Liver (tissue), 9 donors: ENCODE results near the gene COQ9. TPM values are rescaled to one million over a fixed set of nuclear protein-coding genes. Genes with fewer than 3 reads are reported as not detected.
A peak's percentile ranks its signal among the peaks of the same experiment; 100 is the strongest.

Experiments used
- DNase-seq: peaks from one replicate; pipeline ENCODE4 v3.0.0-alpha.2; 2017; ENCODE audit warnings: low spot score
- H3K27ac ChIP-seq, 2 donors: one replicate each; pipeline ENCODE4 v1.7.0; 2013; ENCODE audit warnings: inconsistent platforms in 2 of 2, low read length in 2 of 2, control low read depth in 1 of 2, low read depth in 1 of 2, mild to moderate bottlenecking in 1 of 2
- H3K27me3 ChIP-seq, 4 donors: one replicate each; pipeline versions ENCODE4 v1.6.1 to v1.7.0; 2013; ENCODE audit warnings: low read length in 3 of 4, inconsistent platforms in 1 of 4, mild to moderate bottlenecking in 1 of 4, moderate library complexity in 1 of 4; ENCODE audit not compliant: control insufficient read depth in 4 of 4, insufficient read depth in 4 of 4
- H3K36me3 ChIP-seq, 4 donors: one replicate each; pipeline versions ENCODE4 v1.6.1 to v1.7.0; 2013; ENCODE audit warnings: low read length in 3 of 4, mild to moderate bottlenecking in 3 of 4, low read depth in 1 of 4, moderate library complexity in 1 of 4; ENCODE audit not compliant: control insufficient read depth in 4 of 4, insufficient read depth in 3 of 4
- H3K4me1 ChIP-seq, 4 donors: one replicate each; pipeline versions ENCODE4 v1.6.1 to v1.7.0; 2013; ENCODE audit warnings: low read length in 3 of 4, mild to moderate bottlenecking in 3 of 4, moderate library complexity in 1 of 4; ENCODE audit not compliant: control insufficient read depth in 4 of 4, insufficient read depth in 4 of 4
- H3K4me3 ChIP-seq, 3 donors: one replicate each; pipeline versions ENCODE4 v1.6.1 to v1.7.0; 2013; ENCODE audit warnings: low read length in 3 of 3, control low read depth in 1 of 3, low read depth in 1 of 3, mild to moderate bottlenecking in 1 of 3
- H3K9ac ChIP-seq, 2 donors: one replicate each; pipeline ENCODE4 v1.7.0; 2013; ENCODE audit warnings: low read length in 2 of 2, mild to moderate bottlenecking in 2 of 2, moderate library complexity in 2 of 2, control low read depth in 1 of 2, low read depth in 1 of 2
- H3K9me3 ChIP-seq, 4 donors: one replicate each; pipeline versions ENCODE4 v1.6.1 to v1.7.0; 2013; ENCODE audit warnings: low read length in 3 of 4; ENCODE audit not compliant: control insufficient read depth in 4 of 4
- EGR1 ChIP-seq, 2 donors: IDR thresholded peaks; 2 replicates each; pipeline ENCODE4 v1.6.1; 2016 to 2018; ENCODE audit warnings: antibody characterized with exemption in 2 of 2, low read depth in 2 of 2
- FOXA1 ChIP-seq: IDR thresholded peaks from 2 replicates; pipeline ENCODE4 v1.6.1; 2016; ENCODE audit warnings: antibody characterized with exemption
- FOXA2 ChIP-seq: IDR thresholded peaks from 2 replicates; pipeline ENCODE4 v1.6.1; 2016; ENCODE audit warnings: antibody characterized with exemption
- HNF4A ChIP-seq, 2 donors: conservative IDR thresholded peaks; 2 replicates each; pipeline ENCODE4 v1.6.1; 2016; ENCODE audit warnings: antibody characterized with exemption in 2 of 2, mild to moderate bottlenecking in 2 of 2
- HNF4G ChIP-seq: IDR thresholded peaks from 2 replicates; pipeline ENCODE4 v1.6.1; 2016; ENCODE audit warnings: antibody characterized with exemption
- JUND ChIP-seq, 2 donors: IDR thresholded peaks; 2 replicates each; pipeline ENCODE4 v1.6.1; 2016; ENCODE audit warnings: antibody characterized with exemption in 2 of 2
- MAX ChIP-seq: IDR thresholded peaks from 2 replicates; pipeline ENCODE4 v1.6.1; 2016; ENCODE audit warnings: antibody characterized with exemption
- NR2F2 ChIP-seq: IDR thresholded peaks from 2 replicates; pipeline ENCODE4 v1.6.1; 2016; ENCODE audit warnings: antibody characterized with exemption
- RAD21 ChIP-seq, 2 donors: IDR thresholded peaks; 2 replicates each; pipeline ENCODE4 v1.6.1; 2016; ENCODE audit warnings: antibody characterized with exemption in 2 of 2, mild to moderate bottlenecking in 2 of 2
- RXRA ChIP-seq, 2 donors: IDR thresholded peaks; 2 replicates each; pipeline ENCODE4 v1.6.1; 2017 to 2018; ENCODE audit warnings: antibody characterized with exemption in 2 of 2, mild to moderate bottlenecking in 1 of 2
- SP1 ChIP-seq: IDR thresholded peaks from 2 replicates; pipeline ENCODE4 v1.6.1; 2018; ENCODE audit warnings: antibody characterized with exemption, mild to moderate bottlenecking
- TAF1 ChIP-seq: conservative IDR thresholded peaks from 2 replicates; pipeline ENCODE4 v1.6.1; 2016; ENCODE audit warnings: antibody characterized with exemption, mild to moderate bottlenecking
- YY1 ChIP-seq: IDR thresholded peaks from 2 replicates; pipeline ENCODE4 v1.6.1; 2016; ENCODE audit warnings: antibody characterized with exemption, mild to moderate bottlenecking
- WGBS: extraction: QIAGEN DNeasy Blood & Tissue Kit; methylation state at CpG from one replicate; pipeline ENCODE4 v1.1.7; 2013; 5-methylcytosine and 5-hydroxymethylcytosine counted together
- polyA plus RNA-seq, 2 donors: library from polyadenylated mRNA; stranded (reverse) in 1 of 2; unstranded in 1 of 2; fragments of 200-250 nt in 1 of 2; fragments of >200 nt in 1 of 2; fragmentation: Nextera tagmentation in 1 of 2; extraction: Ambion mirVana in 1 of 2; gene quantifications; one replicate each; pipeline versions ENCODE4 v1.2.1 to v1.2.3, GENCODE V29; 2013 to 2015
- total RNA-seq, 2 donors: library from RNA; depleted of rRNA; stranded (reverse); fragments of >200 nt; gene quantifications; one replicate each; pipeline ENCODE4 v1.2.3, GENCODE V29; 2014
- TF ChIP-seq, protein P1 (sequence below): IDR thresholded peaks from 2 replicates; pipeline ENCODE4 v1.6.1; 2016; ENCODE audit warnings: antibody characterized with exemption, mild to moderate bottlenecking
- TF ChIP-seq, protein P2 (sequence below): IDR thresholded peaks from 2 replicates; pipeline ENCODE4 v1.6.1; 2016; ENCODE audit warnings: antibody characterized with exemption
- TF ChIP-seq, protein P3 (sequence below): IDR thresholded peaks from 2 replicates; pipeline ENCODE4 v1.6.1; 2016; ENCODE audit warnings: antibody characterized with exemption
- TF ChIP-seq, protein P4 (sequence below): fragments of 150-350 bp; IDR thresholded peaks from 2 replicates; pipeline ENCODE4 v1.5.1; 2017; ENCODE audit warnings: improper control_type of control experiment, low read depth, low read length; ENCODE audit not compliant: missing input control
- donor health status: healthy.
- donor health status: healthy.
- donor health status: healthy.
- donor health status: healthy.
- donor health status: healthy.

The COQ9 gene
- total and polyA plus RNA-seq, 4 donors, result 21.0 to 81.5 (median 58.0) TPM

DNA sequence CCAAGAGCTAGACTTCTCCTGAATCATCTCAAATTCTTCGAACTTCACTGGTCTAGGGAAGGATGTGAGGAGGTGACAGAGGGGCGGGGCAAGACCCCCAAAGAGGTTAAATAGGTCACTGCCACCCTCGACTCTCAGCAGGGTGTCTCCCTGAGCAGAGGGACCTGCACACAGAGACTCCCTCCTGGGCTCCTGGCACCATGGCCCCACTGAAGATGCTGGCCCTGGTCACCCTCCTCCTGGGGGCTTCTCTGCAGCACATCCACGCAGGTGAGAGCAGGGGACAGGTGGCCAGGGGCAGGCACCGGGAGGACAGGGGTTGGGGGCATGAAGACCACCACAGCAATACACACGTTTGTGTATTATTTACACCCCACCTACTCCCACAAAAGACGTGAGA, 33.5 kb upstream of the COQ9 start:
- no peak overlapping the region for H3K27ac ChIP-seq
- no peaks in the 10 kb centered on the region for H3K36me3 ChIP-seq
- TF ChIP-seq, protein P1, sequence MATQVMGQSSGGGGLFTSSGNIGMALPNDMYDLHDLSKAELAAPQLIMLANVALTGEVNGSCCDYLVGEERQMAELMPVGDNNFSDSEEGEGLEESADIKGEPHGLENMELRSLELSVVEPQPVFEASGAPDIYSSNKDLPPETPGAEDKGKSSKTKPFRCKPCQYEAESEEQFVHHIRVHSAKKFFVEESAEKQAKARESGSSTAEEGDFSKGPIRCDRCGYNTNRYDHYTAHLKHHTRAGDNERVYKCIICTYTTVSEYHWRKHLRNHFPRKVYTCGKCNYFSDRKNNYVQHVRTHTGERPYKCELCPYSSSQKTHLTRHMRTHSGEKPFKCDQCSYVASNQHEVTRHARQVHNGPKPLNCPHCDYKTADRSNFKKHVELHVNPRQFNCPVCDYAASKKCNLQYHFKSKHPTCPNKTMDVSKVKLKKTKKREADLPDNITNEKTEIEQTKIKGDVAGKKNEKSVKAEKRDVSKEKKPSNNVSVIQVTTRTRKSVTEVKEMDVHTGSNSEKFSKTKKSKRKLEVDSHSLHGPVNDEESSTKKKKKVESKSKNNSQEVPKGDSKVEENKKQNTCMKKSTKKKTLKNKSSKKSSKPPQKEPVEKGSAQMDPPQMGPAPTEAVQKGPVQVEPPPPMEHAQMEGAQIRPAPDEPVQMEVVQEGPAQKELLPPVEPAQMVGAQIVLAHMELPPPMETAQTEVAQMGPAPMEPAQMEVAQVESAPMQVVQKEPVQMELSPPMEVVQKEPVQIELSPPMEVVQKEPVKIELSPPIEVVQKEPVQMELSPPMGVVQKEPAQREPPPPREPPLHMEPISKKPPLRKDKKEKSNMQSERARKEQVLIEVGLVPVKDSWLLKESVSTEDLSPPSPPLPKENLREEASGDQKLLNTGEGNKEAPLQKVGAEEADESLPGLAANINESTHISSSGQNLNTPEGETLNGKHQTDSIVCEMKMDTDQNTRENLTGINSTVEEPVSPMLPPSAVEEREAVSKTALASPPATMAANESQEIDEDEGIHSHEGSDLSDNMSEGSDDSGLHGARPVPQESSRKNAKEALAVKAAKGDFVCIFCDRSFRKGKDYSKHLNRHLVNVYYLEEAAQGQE, result no peak
- no peak for TF ChIP-seq FOXA2
- TF ChIP-seq, protein P2, sequence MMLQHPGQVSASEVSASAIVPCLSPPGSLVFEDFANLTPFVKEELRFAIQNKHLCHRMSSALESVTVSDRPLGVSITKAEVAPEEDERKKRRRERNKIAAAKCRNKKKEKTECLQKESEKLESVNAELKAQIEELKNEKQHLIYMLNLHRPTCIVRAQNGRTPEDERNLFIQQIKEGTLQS, result no peak
- no peak for TF ChIP-seq HNF4G
- TF ChIP-seq NR2F2, result no peak
- TF ChIP-seq JUND (IDR thresholded peaks at IDR 0.05), result no peak
- no peak for TF ChIP-seq TAF1
- TF ChIP-seq, protein P3, sequence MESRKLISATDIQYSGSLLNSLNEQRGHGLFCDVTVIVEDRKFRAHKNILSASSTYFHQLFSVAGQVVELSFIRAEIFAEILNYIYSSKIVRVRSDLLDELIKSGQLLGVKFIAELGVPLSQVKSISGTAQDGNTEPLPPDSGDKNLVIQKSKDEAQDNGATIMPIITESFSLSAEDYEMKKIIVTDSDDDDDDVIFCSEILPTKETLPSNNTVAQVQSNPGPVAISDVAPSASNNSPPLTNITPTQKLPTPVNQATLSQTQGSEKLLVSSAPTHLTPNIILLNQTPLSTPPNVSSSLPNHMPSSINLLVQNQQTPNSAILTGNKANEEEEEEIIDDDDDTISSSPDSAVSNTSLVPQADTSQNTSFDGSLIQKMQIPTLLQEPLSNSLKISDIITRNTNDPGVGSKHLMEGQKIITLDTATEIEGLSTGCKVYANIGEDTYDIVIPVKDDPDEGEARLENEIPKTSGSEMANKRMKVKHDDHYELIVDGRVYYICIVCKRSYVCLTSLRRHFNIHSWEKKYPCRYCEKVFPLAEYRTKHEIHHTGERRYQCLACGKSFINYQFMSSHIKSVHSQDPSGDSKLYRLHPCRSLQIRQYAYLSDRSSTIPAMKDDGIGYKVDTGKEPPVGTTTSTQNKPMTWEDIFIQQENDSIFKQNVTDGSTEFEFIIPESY, result no peak
- no peak for TF ChIP-seq EGR1 (IDR thresholded peaks at IDR 0.05; ENCODE audit: low read depth in 2 of 2)
- TF ChIP-seq YY1, result no peak
- TF ChIP-seq HNF4A (conservative IDR thresholded peaks at IDR 0.05), result no peak
- H3K4me3 ChIP-seq, result no peak overlapping the region
- no peaks in the 10 kb centered on the region for H3K9me3 ChIP-seq
- WGBS, result 63% methylated on average over 7 of the region's 7 CpGs
- no peaks in the 10 kb centered on the region for H3K27me3 ChIP-seq
- H3K9ac ChIP-seq, result no peak overlapping the region
- H3K4me1 ChIP-seq, result peaks cover 6 to 22% (median 15%) of the 10 kb centered on the region in 4 donors
- DNase-seq, result no peak

DNA sequence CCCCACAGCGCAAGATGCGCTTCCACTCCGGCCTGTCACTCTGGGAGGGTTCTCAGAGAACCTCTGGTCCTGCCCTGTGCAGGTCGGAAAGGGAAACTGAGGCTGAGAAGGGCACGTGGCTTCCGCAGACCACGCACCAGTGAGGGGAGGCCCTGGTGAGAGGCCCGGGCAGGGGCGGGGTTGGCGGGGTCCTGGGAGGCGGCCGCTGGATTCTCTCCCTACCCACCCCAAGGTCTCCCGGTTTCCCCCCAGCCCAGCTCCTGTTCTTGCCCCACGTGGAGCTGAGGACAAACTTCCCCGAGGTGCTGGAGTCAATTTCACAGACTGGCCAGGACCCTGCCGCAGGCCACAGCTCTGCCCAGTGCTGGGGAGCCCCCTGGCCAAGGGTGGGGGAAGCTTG, 31.2 kb upstream of the COQ9 start:
- DNase-seq, result no peak
- H3K4me3 ChIP-seq, result no peak overlapping the region
- 92% methylated on average over 16 of the region's 16 CpGs for WGBS
- peaks cover 6 to 27% (median 18%) of the 10 kb centered on the region in 4 donors for H3K4me1 ChIP-seq
- no peak overlapping the region for H3K27ac ChIP-seq
- no peaks in the 10 kb centered on the region for H3K27me3 ChIP-seq
- peak overlapping the region in 1 of 2 donors; percentile 16 for H3K9ac ChIP-seq
- H3K9me3 ChIP-seq, result no peaks in the 10 kb centered on the region
- no peaks in the 10 kb centered on the region for H3K36me3 ChIP-seq
- no peak for TF ChIP-seq EGR1 (IDR thresholded peaks at IDR 0.05; ENCODE audit: low read depth in 2 of 2)
- no peak for TF ChIP-seq FOXA1
- TF ChIP-seq MAX, result no peak
- TF ChIP-seq, protein P3, result no peak
- TF ChIP-seq, protein P2, result no peak
- no peak for TF ChIP-seq SP1
- TF ChIP-seq YY1, result no peak
- TF ChIP-seq FOXA2, result no peak
- TF ChIP-seq, protein P1, result no peak
- TF ChIP-seq, protein P4, sequence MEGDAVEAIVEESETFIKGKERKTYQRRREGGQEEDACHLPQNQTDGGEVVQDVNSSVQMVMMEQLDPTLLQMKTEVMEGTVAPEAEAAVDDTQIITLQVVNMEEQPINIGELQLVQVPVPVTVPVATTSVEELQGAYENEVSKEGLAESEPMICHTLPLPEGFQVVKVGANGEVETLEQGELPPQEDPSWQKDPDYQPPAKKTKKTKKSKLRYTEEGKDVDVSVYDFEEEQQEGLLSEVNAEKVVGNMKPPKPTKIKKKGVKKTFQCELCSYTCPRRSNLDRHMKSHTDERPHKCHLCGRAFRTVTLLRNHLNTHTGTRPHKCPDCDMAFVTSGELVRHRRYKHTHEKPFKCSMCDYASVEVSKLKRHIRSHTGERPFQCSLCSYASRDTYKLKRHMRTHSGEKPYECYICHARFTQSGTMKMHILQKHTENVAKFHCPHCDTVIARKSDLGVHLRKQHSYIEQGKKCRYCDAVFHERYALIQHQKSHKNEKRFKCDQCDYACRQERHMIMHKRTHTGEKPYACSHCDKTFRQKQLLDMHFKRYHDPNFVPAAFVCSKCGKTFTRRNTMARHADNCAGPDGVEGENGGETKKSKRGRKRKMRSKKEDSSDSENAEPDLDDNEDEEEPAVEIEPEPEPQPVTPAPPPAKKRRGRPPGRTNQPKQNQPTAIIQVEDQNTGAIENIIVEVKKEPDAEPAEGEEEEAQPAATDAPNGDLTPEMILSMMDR, result no peak
- no peak for TF ChIP-seq NR2F2
- no peak for TF ChIP-seq RXRA (IDR thresholded peaks at IDR 0.05)
- no peak for TF ChIP-seq TAF1
- TF ChIP-seq HNF4G, result no peak
- TF ChIP-seq RAD21 (IDR thresholded peaks at IDR 0.05), result no peak
